Endothelial cell of umbilical vein (primary cell): ENCODE results near the gene AKT1. TPM values are rescaled to one million over a fixed set of nuclear protein-coding genes. Genes with fewer than 3 reads are reported as not detected.

Experiments used
- BruUV-seq: library from RNA; stranded (reverse); fragments of 400-500 nt; replicated peaks from 2 replicates; lab custom pipeline; 2021; lab: Mats Ljungman, UMichigan
- CTCF ChIA-PET: fragments of 300-600, 350-600 bp; sonication (Branson Sonifier 250); formaldehyde crosslinking; loops from one replicate; lab custom pipeline; 2021; ENCODE audit warnings: antibody characterized with exemption, inconsistent platforms; lab: Charles Lee
- POLR2A ChIA-PET: fragments of 300-600, 350-600 bp; sonication (Branson Sonifier 250); formaldehyde crosslinking; loops from one replicate; lab custom pipeline; 2021; ENCODE audit warnings: antibody characterized with exemption, inconsistent platforms; lab: Charles Lee
- DNase-seq: peaks from one replicate; pipeline ENCODE4 v3.0.0-alpha.2; 2011; ENCODE audit warnings: low read depth, low spot score
- FAIRE-seq: peaks from 2 replicates; lab custom pipeline; 2011; peaks lifted over from hg19 to GRCh38; lab: Jason Lieb, UNC
- H2AFZ ChIP-seq: 2 replicates; pipeline ENCODE4 v1.6.0; 2012; ENCODE audit warnings: low read depth, low read length, control low read depth, inconsistent platforms
- H3K27ac ChIP-seq: 2 replicates; pipeline ENCODE4 v1.5.1; 2011; ENCODE audit warnings: low read depth, mild to moderate bottlenecking, control low read depth, low read length, moderate library complexity; ENCODE audit not compliant: insufficient read depth
- H3K27me3 ChIP-seq, 2 experiments: 2 replicates each; pipeline versions ENCODE4 v1.6.0 to v1.6.1; 2011; ENCODE audit warnings: low read length in 2 of 2, mixed read lengths in 1 of 2; ENCODE audit not compliant: control insufficient read depth in 2 of 2, insufficient read depth in 2 of 2
- H3K36me3 ChIP-seq, 2 experiments: 2 replicates in 1 of 2; 3 replicates in 1 of 2; pipeline ENCODE4 v1.5.1; 2011; ENCODE audit warnings: low read length in 2 of 2, mild to moderate bottlenecking in 1 of 2, moderate library complexity in 1 of 2; ENCODE audit not compliant: control insufficient read depth in 2 of 2, insufficient read depth in 2 of 2; ENCODE audit errors: extremely low read depth in 1 of 2
- H3K4me1 ChIP-seq: 3 replicates; pipeline ENCODE4 v1.5.1; 2011; ENCODE audit warnings: mild to moderate bottlenecking, low read length; ENCODE audit not compliant: control insufficient read depth, insufficient read depth; ENCODE audit errors: extremely low read depth
- H3K4me2 ChIP-seq: 2 replicates; pipeline ENCODE4 v1.6.1; 2011; ENCODE audit warnings: low read length, control low read depth, mixed read lengths; ENCODE audit not compliant: insufficient read depth
- H3K4me3 ChIP-seq, 3 experiments: fragments of 200-600 bp in 1 of 3; sonication (generic), shearing (Covaris generic) in 1 of 3; replicated peaks in 1 of 3; 2 replicates each; pipeline ENCODE4 v1.5.1; 2011 to 2016; ENCODE audit warnings: control low read depth in 3 of 3, low read length in 3 of 3, mild to moderate bottlenecking in 2 of 3, inconsistent platforms in 1 of 3, low read depth in 1 of 3, moderate library complexity in 1 of 3; ENCODE audit not compliant: insufficient read depth in 1 of 3
- H3K79me2 ChIP-seq: 2 replicates; pipeline ENCODE4 v1.6.0; 2012; ENCODE audit warnings: low read length, inconsistent platforms; ENCODE audit not compliant: control insufficient read depth, insufficient read depth
- H3K9ac ChIP-seq: replicated peaks from 2 replicates; pipeline ENCODE3; 2011; ENCODE audit warnings: low read length, control low read depth; ENCODE audit not compliant: insufficient read depth; ENCODE audit errors: extremely low read depth
- H3K9me1 ChIP-seq: replicated peaks from 3 replicates; pipeline ENCODE4 v1.6.0; 2011; ENCODE audit warnings: mild to moderate bottlenecking, low read length; ENCODE audit not compliant: control insufficient read depth, insufficient read depth; ENCODE audit errors: extremely low read depth
- H3K9me3 ChIP-seq: replicated peaks from 2 replicates; pipeline ENCODE4 v1.5.1; 2012; ENCODE audit warnings: low read length, inconsistent platforms; ENCODE audit not compliant: control insufficient read depth, insufficient read depth
- H4K20me1 ChIP-seq: replicated peaks from 2 replicates; pipeline ENCODE3; 2011; ENCODE audit warnings: mild to moderate bottlenecking, low read length; ENCODE audit not compliant: control insufficient read depth, insufficient read depth; ENCODE audit errors: extremely low read depth
- EZH2 ChIP-seq: IDR thresholded peaks from 2 replicates; pipeline ENCODE4 v1.6.1; 2012; ENCODE audit warnings: borderline replicate concordance, low read depth, mild to moderate bottlenecking, moderate library complexity, low read length, inconsistent platforms; ENCODE audit not compliant: severe bottlenecking
- FOS ChIP-seq: IDR thresholded peaks from 2 replicates; pipeline ENCODE4 v1.6.1; 2011; ENCODE audit warnings: mild to moderate bottlenecking, low read length, moderate library complexity, borderline replicate concordance; ENCODE audit not compliant: insufficient read depth
- JUN ChIP-seq: IDR thresholded peaks from 2 replicates; pipeline ENCODE4 v1.6.1; 2011; ENCODE audit warnings: borderline replicate concordance, low read depth; ENCODE audit not compliant: insufficient read length, insufficient read depth
- MYC ChIP-seq: IDR thresholded peaks from one replicate; pipeline ENCODE4 v1.6.1; 2011; ENCODE audit warnings: mild to moderate bottlenecking, low read depth, low read length
- POLR2AphosphoS5 ChIP-seq: IDR thresholded peaks from 2 replicates; pipeline ENCODE4 v1.6.1; 2012; ENCODE audit warnings: low read depth, mild to moderate bottlenecking, control low read depth, low read length, moderate library complexity; ENCODE audit not compliant: insufficient read depth
- dilution Hi-C: fragments of 300-500 bp; cut with MboI; formaldehyde crosslinking; loops from one replicate; pipeline ENCODE4 v1.15.0; 2019; ENCODE audit warnings: low sequenced_read_pairs; ENCODE audit not compliant: extremely low pct_ligation_motif_present
- intact Hi-C: fragments of 100-400 bp; cut with micrococcal nuclease; formaldehyde crosslinking; loops from one replicate; pipeline ENCODE4 v1.10.0; 2022
- polyA plus RNA-seq, 4 experiments: library from polyadenylated mRNA; depleted of rRNA in 3 of 4; stranded (reverse) in 3 of 4; unstranded in 1 of 4; fragments of >200 nt; gene quantifications; 2 replicates each; pipeline versions ENCODE4 v1.2.1 to v1.2.3, GENCODE V29; 2011 to 2012; ENCODE audit warnings: missing spikeins in 1 of 4
- total RNA-seq: library from RNA; stranded (reverse); gene quantifications from 2 replicates; pipeline ENCODE4 v1.2.3, GENCODE V29; 2021
- TF ChIP-seq, protein P1 (sequence below): IDR thresholded peaks from 2 replicates; pipeline ENCODE4 v1.6.1; 2011; ENCODE audit not compliant: insufficient read depth, insufficient read length
- TF ChIP-seq, protein P2 (sequence below), 2 donors: IDR thresholded peaks; 1 replicate in 1 of 2; 2 replicates in 1 of 2; pipeline ENCODE4 v1.5.1; 2011; ENCODE audit warnings: low read length in 2 of 2, mild to moderate bottlenecking in 2 of 2, moderate library complexity in 2 of 2, control low read depth in 1 of 2, inconsistent platforms in 1 of 2, low read depth in 1 of 2; ENCODE audit not compliant: insufficient read depth in 1 of 2; ENCODE audit errors: extremely low read depth in 1 of 2

AKT1 gene
- total and polyA plus RNA-seq, 2 donors (not counting 3 experiments of a cell fraction or from before 2014, with no cell fraction given): 177 to 191 TPM

DNA sequence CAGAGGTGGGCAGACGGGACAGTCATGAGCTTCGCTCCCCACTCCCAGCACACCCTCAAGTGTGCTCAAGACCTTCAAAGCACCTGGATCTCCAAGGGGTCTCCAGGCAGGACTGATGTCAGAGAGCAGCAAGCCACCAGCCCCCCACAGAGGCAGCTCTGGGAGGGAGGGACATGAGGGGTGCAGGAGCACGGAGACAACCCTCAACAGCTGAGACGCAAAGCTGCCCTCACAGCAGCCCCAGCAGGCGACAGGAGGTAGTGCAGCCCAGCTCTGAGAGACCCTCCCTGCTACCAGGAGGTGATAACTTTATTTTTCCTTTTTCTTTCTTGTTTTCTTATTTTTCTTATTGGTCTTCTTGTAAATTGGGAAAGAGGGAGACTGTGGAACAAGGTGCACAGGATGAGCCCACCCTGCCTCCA, 24.7 kb downstream of the AKT1 start:
- Histone ChIP-seq H3K9ac (no peak overlapping the region), H3K27me3 (no peaks in the 10 kb centered on the region), H3K4me2 (no peak overlapping the region), H3K36me3 (peaks cover 3 to 32% of the 10 kb centered on the region in 2 experiments), H3K79me2 (no peaks in the 10 kb centered on the region), H3K9me1 (no peaks in the 10 kb centered on the region), H2AFZ (no peak overlapping the region), H3K27ac (no peak overlapping the region), H3K4me3 (no peak overlapping the region), H3K4me1 (peaks cover 9% of the 10 kb centered on the region), H3K9me3 (no peaks in the 10 kb centered on the region), H4K20me1 (no peaks in the 10 kb centered on the region)
- no TSS peak for BruUV-seq
- ChIA-PET CTCF (interaction anchor here (0.8 to 3.8 kb wide), 7 partner anchors 10 to 198 kb away, joined by 3 to 117 read pairs (median 4); no protein-coding TSS in a partner anchor), POLR2A (no interaction called here)
- dilution Hi-C loops (no loop called here), intact Hi-C loops (no loop called here)
- DNase-seq (no peak), FAIRE-seq (no peak)
- TF ChIP-seq MYC (no peak), FOS (no peak), EZH2 (no peak), POLR2AphosphoS5 (no peak), JUN (no peak)
- TF ChIP-seq, protein P1, sequence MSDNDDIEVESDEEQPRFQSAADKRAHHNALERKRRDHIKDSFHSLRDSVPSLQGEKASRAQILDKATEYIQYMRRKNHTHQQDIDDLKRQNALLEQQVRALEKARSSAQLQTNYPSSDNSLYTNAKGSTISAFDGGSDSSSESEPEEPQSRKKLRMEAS: no peak
- TF ChIP-seq, protein P2, sequence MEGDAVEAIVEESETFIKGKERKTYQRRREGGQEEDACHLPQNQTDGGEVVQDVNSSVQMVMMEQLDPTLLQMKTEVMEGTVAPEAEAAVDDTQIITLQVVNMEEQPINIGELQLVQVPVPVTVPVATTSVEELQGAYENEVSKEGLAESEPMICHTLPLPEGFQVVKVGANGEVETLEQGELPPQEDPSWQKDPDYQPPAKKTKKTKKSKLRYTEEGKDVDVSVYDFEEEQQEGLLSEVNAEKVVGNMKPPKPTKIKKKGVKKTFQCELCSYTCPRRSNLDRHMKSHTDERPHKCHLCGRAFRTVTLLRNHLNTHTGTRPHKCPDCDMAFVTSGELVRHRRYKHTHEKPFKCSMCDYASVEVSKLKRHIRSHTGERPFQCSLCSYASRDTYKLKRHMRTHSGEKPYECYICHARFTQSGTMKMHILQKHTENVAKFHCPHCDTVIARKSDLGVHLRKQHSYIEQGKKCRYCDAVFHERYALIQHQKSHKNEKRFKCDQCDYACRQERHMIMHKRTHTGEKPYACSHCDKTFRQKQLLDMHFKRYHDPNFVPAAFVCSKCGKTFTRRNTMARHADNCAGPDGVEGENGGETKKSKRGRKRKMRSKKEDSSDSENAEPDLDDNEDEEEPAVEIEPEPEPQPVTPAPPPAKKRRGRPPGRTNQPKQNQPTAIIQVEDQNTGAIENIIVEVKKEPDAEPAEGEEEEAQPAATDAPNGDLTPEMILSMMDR (IDR thresholded peaks at IDR 0.05; ENCODE audit: extremely low read depth in 1 of 2, insufficient read depth in 1 of 2, low read depth in 1 of 2, low read length in 2 of 2): peak; percentile 50 to 66
